T follicular helper cell (primary cell): ENCODE measurements around the gene PPIB.

Experiments
- DNase-seq: peaks from one replicate; pipeline ENCODE4 v3.0.0-alpha.2; 2020; ENCODE audit warnings: low read depth
- total RNA-seq, 2 experiments: gene quantifications; one replicate each; lab custom pipeline; 2026; lab: John Stamatoyannopoulos, UW

The PPIB gene
- total RNA-seq: 226 to 339 reads per million in 2 experiments

DNA sequence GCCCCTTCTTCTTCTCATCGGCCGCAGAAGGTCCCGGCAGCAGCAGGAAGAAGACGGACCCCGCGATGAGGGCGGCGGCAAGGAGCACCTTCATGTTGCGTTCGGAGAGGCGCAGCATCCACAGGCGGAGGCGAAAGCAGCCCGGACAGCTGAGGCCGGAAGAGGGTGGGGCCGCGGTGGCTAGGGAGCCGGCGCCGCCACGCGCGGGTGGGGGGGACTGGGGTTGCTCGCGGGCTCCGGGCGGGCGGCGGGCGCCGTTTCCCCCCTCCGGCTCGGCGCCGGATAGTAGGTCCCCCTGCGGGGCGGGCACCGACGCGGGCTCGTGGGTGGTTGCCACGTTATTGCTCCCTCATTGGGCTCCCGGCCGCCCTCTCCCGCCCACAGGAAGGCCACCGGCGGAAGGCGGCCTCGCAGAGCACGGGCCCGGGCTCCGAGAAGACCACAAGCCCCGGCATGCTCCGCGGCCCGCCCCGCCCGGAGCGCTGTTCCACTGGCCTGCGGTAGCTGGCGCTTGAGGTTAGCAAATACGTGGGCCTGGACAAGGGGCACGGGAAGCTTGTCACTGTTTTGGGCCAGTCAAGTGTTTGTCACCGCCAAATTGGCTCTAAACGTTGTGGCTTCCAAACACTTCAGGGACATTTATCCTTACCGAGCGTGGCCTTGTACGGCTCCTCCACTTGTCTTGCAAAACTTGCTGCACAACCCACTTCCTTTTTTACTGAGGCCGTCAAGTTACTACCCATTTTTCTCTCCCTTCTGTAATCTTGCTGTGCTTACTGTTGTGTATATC is at the start of gene PPIB:
Gene PPIB, minus strand, starts transcription at position 154 of the 790 bp plus-strand sequence. Its CDS starts 36 bp downstream, at position 118.
- peak; percentile 92 for DNase-seq

GRCh38 chr15:64211696-64212095 is 48.9 kb upstream of the PPIB start:
- DNase-seq: no peak

DNA sequence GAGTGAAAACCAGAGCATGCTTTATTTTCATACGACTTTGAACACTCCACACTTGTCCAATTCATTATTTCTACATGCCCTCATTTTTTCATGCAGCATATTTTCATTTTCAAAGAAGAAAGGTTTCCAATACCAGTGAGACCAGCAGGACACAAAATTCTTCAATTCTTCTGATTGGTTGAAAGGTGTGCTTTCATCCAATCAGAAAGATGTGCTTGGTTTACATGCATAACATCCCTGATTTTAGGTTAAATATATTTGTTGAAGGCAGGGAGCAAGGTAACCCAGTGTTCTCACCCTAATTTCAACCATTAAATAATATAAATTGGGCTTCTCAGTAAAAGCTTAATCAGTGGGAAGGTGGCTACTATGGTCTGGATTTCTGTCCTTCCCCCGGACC is 47.5 kb upstream of the PPIB start:
- no peak for DNase-seq

GRCh38 chr15:64209680-64210334 is 47.0 kb upstream of the PPIB start:
- no peak for DNase-seq

GRCh38 chr15:64205202-64205601 is 42.4 kb upstream of the PPIB start:
- no peak for DNase-seq

- DNase-seq: no peak
Measured at GRCh38 chr15:64197425-64197824, 34.6 kb upstream of the PPIB start.

DNA sequence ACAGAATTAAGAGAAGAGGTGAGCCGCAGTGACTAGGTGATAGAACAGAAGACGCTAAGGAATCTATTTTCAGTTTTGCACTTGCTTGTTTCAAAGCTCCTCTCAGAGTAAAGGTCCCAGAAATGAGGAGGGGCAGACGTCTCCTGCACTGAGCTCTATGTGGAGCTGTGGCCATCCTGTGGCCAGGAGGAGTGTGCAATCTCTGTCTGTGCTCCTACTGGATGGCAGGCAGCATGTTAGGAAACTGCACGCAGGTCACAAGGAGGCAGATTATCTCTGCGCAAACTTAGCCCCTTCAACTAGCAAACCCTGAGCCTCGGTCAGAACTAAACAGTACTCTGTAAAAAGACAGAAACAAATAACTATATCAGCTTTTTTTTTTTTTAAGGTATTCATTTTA is 31.1 kb upstream of the PPIB start:
- no peak for DNase-seq

DNA sequence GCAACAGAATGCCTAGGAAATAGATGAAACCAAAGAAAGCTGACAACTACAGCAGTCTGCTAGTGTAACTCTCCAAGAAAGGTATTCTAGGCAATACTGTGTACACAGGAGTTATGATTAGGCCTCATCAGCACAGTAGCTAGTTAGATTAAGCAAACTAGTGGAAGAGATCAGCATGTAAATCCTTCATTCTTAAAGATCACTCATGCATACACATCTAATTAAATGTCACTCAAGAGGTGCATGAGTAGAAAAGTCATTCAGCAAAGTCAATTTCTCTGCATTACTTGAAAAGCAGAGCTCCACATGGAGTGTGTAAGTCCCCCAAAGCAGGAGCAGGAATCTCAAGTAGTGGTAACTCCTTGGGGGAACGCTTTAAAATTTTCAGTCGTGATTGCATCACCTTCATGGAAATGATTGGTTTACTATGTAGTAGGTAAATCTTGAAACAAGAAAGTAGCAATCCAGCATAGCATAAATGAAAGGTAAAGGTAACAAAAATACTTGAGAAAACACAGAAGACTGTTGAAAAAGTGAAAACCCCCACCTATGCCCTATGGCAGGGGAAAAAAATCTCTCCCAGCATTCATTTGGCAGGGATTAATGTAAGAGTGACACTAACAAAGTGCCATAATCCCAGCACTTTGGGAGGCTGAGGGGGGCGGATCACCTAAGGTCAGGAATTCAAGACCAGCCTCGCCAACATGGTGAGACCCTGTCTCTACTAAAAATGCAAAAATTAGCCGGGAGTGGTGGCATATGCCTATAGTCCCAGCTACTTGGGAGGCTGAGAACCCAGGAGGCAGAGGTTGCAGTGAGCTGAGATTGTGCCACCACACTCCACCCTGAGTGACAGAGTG is 29.4 kb upstream of the PPIB start:
- no peak for DNase-seq

GRCh38 chr15:64187396-64188191 is 24.8 kb upstream of the PPIB start:
- DNase-seq: no peak

- no peak for DNase-seq
Measured at GRCh38 chr15:64185146-64185911, 22.5 kb upstream of the PPIB start.

DNA sequence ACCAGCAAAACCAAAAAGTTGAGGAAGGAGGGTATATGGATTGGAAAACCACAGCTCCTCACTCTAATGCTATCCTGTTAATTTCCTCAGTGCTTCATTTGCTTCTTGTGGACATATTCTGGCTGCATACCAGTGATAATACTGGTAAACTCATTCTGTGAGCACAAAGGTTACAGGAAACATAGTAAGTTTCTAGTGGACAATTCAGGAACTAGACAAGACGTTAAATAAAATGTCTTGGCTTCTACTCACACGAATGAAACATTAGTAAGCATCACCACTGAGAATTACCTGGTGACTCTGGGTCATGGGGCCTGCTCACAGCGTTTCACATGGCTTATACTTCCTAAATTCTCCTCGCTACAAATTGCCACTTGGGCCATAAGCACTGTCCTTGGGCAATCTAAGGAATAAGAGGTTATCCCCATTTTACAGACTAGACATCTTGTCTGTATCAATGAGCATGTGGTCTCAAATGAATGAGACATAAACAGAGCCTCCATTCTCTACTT is 20.1 kb upstream of the PPIB start:
- DNase-seq: no peak

DNA sequence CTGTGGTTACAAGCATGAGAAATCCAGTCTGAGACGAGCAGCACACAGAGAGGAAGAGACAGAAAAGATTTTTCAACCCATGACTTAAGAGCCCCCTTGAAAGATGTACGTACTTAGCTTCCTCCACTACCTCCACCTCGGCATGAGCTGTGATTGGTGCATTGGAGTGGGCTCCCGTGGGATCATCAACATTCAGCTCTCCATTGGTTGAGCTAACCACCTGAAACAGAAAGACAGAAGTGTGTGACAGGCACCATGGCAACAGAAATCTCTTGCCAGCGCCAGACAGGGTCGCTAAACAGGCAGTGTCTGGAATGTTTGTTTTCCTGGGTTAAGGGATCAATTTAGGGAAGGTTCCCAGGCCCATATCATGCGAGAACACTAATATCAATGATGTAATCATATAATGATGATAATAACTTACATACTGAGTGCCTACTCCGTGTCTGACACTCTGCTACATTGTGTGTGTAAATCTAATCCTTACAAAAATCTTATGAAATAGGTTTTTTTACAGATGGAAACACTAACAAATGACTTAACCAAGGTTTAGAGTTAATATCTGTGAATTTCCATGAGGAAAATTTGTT is 17.5 kb upstream of the PPIB start:
- DNase-seq: no peak

- DNase-seq: no peak
Measured at GRCh38 chr15:64166102-64166890, 3.5 kb upstream of the PPIB start.

DNA sequence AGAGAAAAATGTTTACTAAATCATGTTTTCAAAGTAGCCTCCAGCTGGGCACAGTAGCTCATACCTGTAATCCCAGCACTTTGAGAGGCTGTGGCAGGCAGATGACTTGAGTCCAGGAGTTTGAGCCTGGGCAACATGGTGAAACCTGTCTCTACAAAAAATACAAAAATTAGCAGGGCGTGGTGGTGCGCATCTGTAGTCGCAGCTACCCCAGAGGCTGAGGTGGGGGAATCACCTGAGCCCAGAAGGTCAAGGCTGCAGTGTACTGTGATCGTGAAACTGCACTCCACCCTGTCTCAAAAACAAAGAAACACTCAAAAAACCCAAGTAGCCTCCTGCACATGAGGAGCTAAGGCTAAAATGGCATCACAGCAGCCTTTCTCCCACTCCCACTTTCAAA is 1.6 kb upstream of the PPIB start:
- DNase-seq: no peak

DNA sequence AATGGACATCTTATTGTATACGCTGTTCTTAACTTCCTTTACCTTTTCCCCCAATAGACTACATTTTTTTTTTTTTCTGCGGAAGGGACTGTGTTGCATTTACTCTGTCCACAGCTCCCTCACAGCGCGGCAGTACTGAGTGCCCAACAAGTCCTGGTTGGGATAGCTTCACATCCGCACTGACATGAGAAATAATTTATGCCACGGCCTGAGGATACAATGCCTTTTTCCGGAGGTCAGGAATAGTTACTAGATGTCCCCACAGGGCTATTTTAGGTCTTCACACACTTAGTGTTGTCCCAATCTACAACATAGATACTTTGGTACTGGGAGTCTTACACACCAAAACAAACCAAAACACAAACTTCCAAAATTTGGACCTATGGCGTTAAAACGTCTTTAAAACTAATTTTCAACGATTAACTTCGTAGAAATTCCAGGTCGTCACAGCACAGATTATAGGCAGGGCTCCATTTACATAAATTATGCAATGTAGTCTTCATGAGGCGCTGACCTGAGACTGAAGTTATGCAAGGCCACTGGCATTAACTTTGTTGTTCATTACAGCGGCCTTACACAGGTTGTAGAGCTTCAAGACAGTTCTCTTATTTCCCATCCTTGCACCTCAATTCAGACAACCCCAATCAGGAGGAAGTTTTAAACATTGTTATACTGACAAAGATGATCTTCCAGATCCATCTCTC is 989 bp upstream of the PPIB start:
- DNase-seq: no peak

GRCh38 chr15:64162478-64162868 is 349 bp downstream of the PPIB start:
- DNase-seq: no peak

- DNase-seq: no peak
Measured at GRCh38 chr15:64161688-64162477, 939 bp downstream of the PPIB start.
